ENCODE measurements around the gene NPIPB2.
A peak's percentile ranks its signal among the peaks of the same experiment; 100 is the strongest.
"Not testable (repeated sequence)": the region's sequence is repeated elsewhere in the genome, so short reads cannot be mapped to it uniquely, and the experiment has no call there.

Gene NPIPB2

DNA sequence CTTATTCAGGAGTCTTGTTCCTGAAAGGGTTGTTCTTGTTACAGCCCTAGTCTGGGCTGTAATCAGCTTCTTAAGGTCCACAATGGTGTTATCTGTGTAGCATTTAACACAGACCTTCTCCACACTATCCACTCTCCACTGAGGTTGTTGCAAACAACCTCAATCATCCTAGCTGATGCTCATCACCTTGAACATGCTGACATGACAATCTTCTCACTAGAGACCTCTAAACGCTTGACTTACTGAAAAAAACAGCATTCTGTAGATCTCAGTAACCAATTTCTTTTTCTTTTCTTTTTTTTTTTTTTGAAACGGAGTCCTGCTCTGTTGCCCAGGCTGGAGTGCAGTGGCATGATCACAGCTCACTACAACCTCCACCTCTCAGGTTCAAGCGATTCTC is 26.7 kb upstream of the NPIPB2 start:
- no peak for DNase-seq (ENCODE audit: low spot score)
- TF ChIP-seq, protein P1, sequence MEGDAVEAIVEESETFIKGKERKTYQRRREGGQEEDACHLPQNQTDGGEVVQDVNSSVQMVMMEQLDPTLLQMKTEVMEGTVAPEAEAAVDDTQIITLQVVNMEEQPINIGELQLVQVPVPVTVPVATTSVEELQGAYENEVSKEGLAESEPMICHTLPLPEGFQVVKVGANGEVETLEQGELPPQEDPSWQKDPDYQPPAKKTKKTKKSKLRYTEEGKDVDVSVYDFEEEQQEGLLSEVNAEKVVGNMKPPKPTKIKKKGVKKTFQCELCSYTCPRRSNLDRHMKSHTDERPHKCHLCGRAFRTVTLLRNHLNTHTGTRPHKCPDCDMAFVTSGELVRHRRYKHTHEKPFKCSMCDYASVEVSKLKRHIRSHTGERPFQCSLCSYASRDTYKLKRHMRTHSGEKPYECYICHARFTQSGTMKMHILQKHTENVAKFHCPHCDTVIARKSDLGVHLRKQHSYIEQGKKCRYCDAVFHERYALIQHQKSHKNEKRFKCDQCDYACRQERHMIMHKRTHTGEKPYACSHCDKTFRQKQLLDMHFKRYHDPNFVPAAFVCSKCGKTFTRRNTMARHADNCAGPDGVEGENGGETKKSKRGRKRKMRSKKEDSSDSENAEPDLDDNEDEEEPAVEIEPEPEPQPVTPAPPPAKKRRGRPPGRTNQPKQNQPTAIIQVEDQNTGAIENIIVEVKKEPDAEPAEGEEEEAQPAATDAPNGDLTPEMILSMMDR (IDR thresholded peaks at IDR 0.05; ENCODE audit: extremely low read depth, insufficient read depth, missing control alignments): no peak
- in situ Hi-C loops (cut with MboI; ENCODE audit: low pct_unique_long_range_greater_than_20kb, low sequenced_read_pairs, unreplicated experiment): no loop called here

DNA sequence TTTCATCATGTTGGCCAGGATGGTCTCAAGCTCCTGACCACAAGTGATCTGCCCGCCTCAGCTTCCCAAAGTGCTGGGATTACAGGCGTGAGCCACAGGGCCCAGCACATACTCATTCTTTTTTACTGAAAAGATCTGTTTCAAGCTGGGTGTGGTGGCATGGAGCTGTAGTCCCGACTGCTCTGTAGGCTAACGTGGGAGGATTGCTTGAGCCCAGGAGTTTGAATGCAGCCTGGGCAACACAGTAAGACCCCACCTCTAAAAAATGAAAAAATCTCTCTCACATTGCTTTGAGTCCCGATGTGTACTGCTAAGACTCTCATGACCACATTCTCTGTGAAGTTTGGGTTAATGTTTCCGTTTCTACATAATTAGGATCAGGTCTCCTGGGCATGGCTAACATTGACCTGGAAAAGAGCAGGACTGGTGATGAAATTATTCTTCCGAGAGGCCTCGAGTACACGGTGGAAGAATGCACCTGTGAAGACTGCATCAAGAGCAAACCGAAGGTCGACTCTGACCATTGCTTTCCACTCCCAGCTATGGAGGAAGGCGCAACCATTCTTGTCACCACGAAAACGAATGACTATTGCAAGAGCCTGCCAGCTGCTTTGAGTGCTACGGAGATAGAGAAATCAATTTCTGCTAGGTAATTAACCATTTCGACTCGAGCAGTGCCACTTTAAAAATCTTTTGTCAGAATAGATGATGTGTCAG is 25.5 kb upstream of the NPIPB2 start:
- in situ Hi-C loops (cut with MboI; ENCODE audit: low pct_unique_long_range_greater_than_20kb, low sequenced_read_pairs, unreplicated experiment): no loop called here

DNA sequence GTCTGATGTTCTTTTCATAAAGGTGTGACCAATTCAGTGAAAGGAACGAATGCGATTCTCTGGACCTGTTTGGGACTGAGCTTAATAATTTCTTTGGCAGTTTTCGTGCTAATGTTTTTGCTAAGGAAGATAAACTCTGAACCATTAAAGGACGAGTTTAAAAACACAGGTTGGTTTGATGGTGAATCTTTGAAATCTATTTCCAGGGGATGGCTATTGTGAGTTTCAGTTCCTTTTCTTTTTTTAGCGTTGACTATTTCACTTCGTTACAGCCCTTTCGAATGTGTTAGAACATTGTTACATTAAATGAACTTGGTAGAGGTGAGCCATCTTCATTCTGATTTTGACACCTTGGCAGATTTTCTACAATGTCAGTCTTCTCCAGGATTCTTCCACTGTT is 24.3 kb upstream of the NPIPB2 start:
- TF ChIP-seq, protein P1 (IDR thresholded peaks at IDR 0.05; ENCODE audit: extremely low read depth, insufficient read depth, missing control alignments): no peak
- in situ Hi-C loops (cut with MboI; ENCODE audit: low pct_unique_long_range_greater_than_20kb, low sequenced_read_pairs, unreplicated experiment): no loop called here
- DNase-seq (ENCODE audit: low spot score): peak; percentile 45

More for the DNA sequence above, 25.5 kb upstream of the NPIPB2 start:
- TF ChIP-seq, protein P1 (IDR thresholded peaks at IDR 0.05; ENCODE audit: extremely low read depth, insufficient read depth, missing control alignments): no peak
- no peak for DNase-seq (ENCODE audit: low spot score)

DNA sequence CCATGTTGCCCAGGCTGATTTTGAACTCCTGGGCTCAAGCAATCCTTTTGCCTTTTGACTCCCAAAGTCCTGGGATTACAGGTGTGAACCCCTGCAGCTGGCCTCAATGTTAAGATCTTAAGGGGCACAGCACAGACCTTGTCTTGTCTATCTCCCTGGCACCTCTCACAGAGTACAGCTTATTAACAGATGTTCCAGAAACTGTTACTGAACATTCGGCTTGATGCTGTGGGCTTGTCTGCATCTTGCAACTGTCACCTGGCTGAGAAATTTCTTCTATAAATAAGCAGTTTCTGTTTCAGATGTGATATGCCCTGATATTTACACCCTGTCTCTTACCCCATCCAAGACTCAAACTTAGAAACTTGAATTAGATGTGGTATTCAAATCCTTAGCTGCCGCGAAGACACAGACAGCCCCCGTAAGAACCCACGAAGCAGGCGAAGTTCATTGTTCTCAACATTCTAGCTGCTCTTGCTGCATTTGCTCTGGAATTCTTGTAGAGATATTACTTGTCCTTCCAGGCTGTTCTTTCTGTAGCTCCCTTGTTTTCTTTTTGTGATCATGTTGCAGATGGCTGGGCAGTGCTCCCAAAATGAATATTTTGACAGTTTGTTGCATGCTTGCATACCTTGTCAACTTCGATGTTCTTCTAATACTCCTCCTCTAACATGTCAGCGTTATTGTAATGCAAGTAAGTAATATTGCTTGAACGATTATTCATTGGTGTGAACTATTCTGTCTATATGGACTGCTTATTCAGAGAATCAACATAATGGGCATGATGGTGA is 23.1 kb upstream of the NPIPB2 start, which contains the start of gene TNFRSF17:
Gene TNFRSF17 (plus strand): TSS at position 450 of the 791 bp plus-strand sequence. CDS start 115 bp downstream, at position 565.
- DNase-seq (ENCODE audit: low spot score): peak; percentile 68
- in situ Hi-C loops (cut with MboI; ENCODE audit: low pct_unique_long_range_greater_than_20kb, low sequenced_read_pairs, unreplicated experiment): no loop called here
- TF ChIP-seq, protein P1 (IDR thresholded peaks at IDR 0.05; ENCODE audit: extremely low read depth, insufficient read depth, missing control alignments): no peak

DNA sequence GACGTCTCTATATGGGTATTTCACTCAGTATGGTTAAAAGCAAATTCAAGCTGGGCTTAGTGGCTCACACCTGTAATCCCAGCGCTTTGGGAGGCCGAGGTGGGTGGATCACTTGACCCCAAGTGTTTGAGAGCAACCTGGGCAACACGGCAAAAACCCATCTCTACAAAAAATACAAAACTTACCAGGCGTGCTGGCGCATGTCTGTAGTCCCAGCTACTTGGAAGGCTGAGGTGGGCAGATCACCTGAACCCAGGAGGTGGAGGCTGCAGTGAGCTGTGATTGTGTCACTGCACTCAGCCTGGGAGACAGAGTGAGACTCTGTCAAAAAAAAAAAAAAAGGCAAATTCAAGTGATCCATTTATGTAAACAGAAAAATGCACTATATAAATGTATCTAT is 21.9 kb upstream of the NPIPB2 start:
- TF ChIP-seq, protein P1 (IDR thresholded peaks at IDR 0.05; ENCODE audit: extremely low read depth, insufficient read depth, missing control alignments): no peak
- in situ Hi-C loops (cut with MboI; ENCODE audit: low pct_unique_long_range_greater_than_20kb, low sequenced_read_pairs, unreplicated experiment): no loop called here
- DNase-seq (ENCODE audit: low spot score): no peak

DNA sequence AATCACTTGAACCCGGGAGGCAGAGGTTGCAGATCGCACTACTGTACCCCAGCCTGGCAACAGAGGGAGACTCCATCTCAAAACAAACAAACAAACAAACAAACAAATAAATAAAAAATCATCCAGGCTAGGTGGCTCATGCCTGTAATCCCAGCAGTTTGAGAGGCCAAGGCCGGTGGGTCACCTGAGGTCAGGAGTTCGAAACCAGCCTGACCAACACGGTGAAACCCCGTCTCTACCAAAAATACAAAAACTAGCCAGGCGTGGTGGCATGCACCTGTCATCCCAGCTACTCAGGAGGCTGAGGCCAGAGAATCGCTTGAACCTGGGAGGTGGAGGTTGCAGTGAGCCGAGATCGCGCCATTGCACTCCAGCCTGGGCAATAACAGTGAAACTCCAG is 21.1 kb upstream of the NPIPB2 start:
- in situ Hi-C loops (cut with MboI; ENCODE audit: low pct_unique_long_range_greater_than_20kb, low sequenced_read_pairs, unreplicated experiment); DNase-seq (ENCODE audit: low spot score): not testable (repeated sequence)

DNA sequence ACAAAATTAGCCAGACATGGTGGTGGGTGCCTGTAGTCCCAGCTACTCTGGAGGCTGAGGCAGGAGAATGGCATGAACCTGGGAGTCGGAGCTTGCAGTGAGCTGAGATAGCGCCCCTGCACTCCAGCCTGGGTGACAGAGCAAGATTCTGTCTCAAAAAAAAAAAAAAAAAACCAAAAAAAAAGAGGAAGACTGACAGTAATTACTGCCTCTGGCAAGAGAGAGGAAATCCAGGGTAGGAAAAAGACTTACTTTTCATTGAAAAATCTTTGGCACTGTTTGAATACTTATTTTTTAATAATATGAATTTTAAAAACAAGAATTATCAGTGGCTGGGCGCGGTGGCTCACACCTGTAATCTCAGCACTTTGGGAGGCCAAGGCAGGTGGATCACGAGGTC is 20.6 kb upstream of the NPIPB2 start:
- DNase-seq (ENCODE audit: low spot score); in situ Hi-C loops (cut with MboI; ENCODE audit: low pct_unique_long_range_greater_than_20kb, low sequenced_read_pairs, unreplicated experiment): not testable (repeated sequence)

All from GM13977 (cell line).